Keratinocyte (primary cell): ENCODE measurements around the gene STRA6. TPM values are rescaled to one million over a fixed set of nuclear protein-coding genes. Genes with fewer than 3 reads are reported as not detected.

Source experiments
- DNase-seq: peaks from one replicate; pipeline ENCODE4 v3.0.0-alpha.2; 2011; ENCODE audit warnings: low read depth, missing footprints, low spot score
- FAIRE-seq: peaks from 2 replicates; lab custom pipeline; 2011; peaks lifted over from hg19 to GRCh38; lab: Jason Lieb, UNC
- H2AFZ ChIP-seq: 2 replicates; pipeline ENCODE4 v1.6.0; 2012; ENCODE audit warnings: low read length, control low read depth, inconsistent platforms; ENCODE audit not compliant: control insufficient read depth
- H3K27ac ChIP-seq: 2 replicates; pipeline ENCODE4 v1.5.1; 2011; ENCODE audit warnings: low read length; ENCODE audit not compliant: control insufficient read depth, insufficient read depth
- H3K27me3 ChIP-seq: 3 replicates; pipeline ENCODE4 v1.6.0; 2011; ENCODE audit warnings: low read length; ENCODE audit not compliant: control insufficient read depth, insufficient read depth; ENCODE audit errors: extremely low read depth
- H3K36me3 ChIP-seq, 2 experiments: 2 replicates in 1 of 2; 3 replicates in 1 of 2; pipeline ENCODE4 v1.5.1; 2011; ENCODE audit warnings: low read length in 2 of 2, mild to moderate bottlenecking in 1 of 2; ENCODE audit not compliant: control insufficient read depth in 2 of 2, insufficient read depth in 2 of 2; ENCODE audit errors: extremely low read depth in 1 of 2
- H3K4me1 ChIP-seq: 3 replicates; pipeline ENCODE4 v1.5.1; 2011; ENCODE audit warnings: low read length; ENCODE audit not compliant: control insufficient read depth, insufficient read depth; ENCODE audit errors: extremely low read depth
- H3K4me2 ChIP-seq: 3 replicates; pipeline ENCODE4 v1.6.0; 2011; ENCODE audit warnings: low read depth, low read length; ENCODE audit not compliant: control insufficient read depth, insufficient read depth; ENCODE audit errors: extremely low read depth
- H3K4me3 ChIP-seq, 3 experiments: fragments of 200-600 bp in 1 of 3; sonication (generic) in 1 of 3; 2 replicates in 2 of 3; 3 replicates in 1 of 3; pipeline ENCODE4 v1.5.1; 2011 to 2016; ENCODE audit warnings: low read length in 3 of 3, mild to moderate bottlenecking in 3 of 3, control low read depth in 2 of 3, inconsistent platforms in 1 of 3, low read depth in 1 of 3, mixed read lengths in 1 of 3, mixed run types in 1 of 3, moderate library complexity in 1 of 3; ENCODE audit not compliant: control insufficient read depth in 2 of 3, insufficient read depth in 2 of 3; ENCODE audit errors: extremely low read depth in 1 of 3
- H3K79me2 ChIP-seq: 2 replicates; pipeline ENCODE4 v1.6.0; 2012; ENCODE audit warnings: low read length; ENCODE audit not compliant: control insufficient read depth, insufficient read depth
- H3K9ac ChIP-seq: 3 replicates; pipeline ENCODE4 v1.6.0; 2011; ENCODE audit warnings: low read length; ENCODE audit not compliant: control insufficient read depth, insufficient read depth; ENCODE audit errors: extremely low read depth
- H3K9me1 ChIP-seq: 3 replicates; pipeline ENCODE4 v1.6.0; 2011; ENCODE audit warnings: low read length; ENCODE audit not compliant: control insufficient read depth, insufficient read depth; ENCODE audit errors: extremely low read depth
- H3K9me3 ChIP-seq: 2 replicates; pipeline ENCODE4 v1.5.1; 2012; ENCODE audit warnings: low read depth, low read length; ENCODE audit not compliant: control insufficient read depth
- H4K20me1 ChIP-seq: 3 replicates; pipeline ENCODE4 v1.6.0; 2011; ENCODE audit warnings: low read length; ENCODE audit not compliant: control insufficient read depth, insufficient read depth; ENCODE audit errors: extremely low read depth
- EZH2 ChIP-seq: IDR thresholded peaks from one replicate; pipeline ENCODE4 v1.6.1; 2012; ENCODE audit warnings: inconsistent platforms, mild to moderate bottlenecking, low read length, moderate library complexity
- dilution Hi-C: fragments of 300-500 bp; cut with MboI; formaldehyde crosslinking; loops from one replicate; pipeline ENCODE4 v1.7.0; 2020; ENCODE audit warnings: low sequenced_read_pairs; ENCODE audit not compliant: extremely low pct_ligation_motif_present
- polyA plus RNA-seq, 5 experiments: library from polyadenylated mRNA; depleted of rRNA in 3 of 5; stranded (reverse) in 3 of 5; stranded (forward) in 1 of 5; unstranded in 1 of 5; fragments of >200 nt; gene quantifications; 1 replicate in 1 of 5; 2 replicates in 3 of 5; 3 replicates in 1 of 5; pipeline versions ENCODE4 v1.2.1 to v1.2.3, GENCODE V29; 2011 to 2012; ENCODE audit warnings: missing spikeins in 2 of 5, low read depth in 1 of 5, low replicate concordance in 1 of 5
- TF ChIP-seq, protein P1 (sequence below), 3 experiments: IDR thresholded peaks in 1 of 3; conservative IDR thresholded peaks in 1 of 3; optimal IDR thresholded peaks in 1 of 3; 2 replicates in 2 of 3; 3 replicates in 1 of 3; pipeline versions ENCODE3 to v1.5.1; 2011; ENCODE audit warnings: low read length in 3 of 3, mild to moderate bottlenecking in 3 of 3, moderate library complexity in 2 of 3, control low read depth in 1 of 3, inconsistent platforms in 1 of 3; ENCODE audit not compliant: insufficient read depth in 2 of 3; ENCODE audit errors: extremely low read depth in 1 of 3

The STRA6 gene
- polyA plus RNA-seq, 1 donor (not counting 4 experiments of a cell fraction or from before 2014, with no cell fraction given), result not detected

DNA sequence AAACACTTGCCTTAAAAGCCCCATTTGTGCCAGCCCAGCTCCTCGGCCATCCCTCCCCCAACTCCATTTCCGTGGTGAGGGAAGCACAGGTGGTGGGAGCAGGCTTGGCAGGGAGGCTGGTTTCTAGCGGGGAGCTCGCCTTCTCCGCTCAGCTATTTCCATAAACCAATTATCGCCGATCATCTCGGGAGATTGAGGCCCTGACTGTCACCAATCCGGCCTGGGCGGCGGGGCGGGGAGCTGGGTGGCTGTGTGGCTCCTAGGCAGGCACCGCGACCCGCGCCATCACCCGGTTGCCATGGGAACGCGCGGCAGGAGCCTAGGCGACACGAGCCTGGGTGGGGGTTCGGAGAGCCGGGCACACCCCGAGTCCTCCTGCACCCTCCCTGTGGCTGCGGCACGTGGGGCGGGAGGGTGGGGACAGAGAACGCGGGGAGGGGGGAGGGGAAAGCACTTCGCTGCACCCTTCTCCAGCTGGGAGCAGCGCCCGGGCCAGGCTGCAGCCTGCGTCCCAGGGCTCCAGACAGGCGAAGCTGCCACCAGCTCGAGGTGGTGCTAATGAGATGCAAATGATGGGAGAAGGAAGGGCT, 42.9 kb upstream of the STRA6 start:
- Histone ChIP-seq H3K79me2 (no peaks in the 10 kb centered on the region), H3K4me1 (peaks cover 6% of the 10 kb centered on the region), H3K4me2 (no peak overlapping the region), H4K20me1 (no peaks in the 10 kb centered on the region), H2AFZ (no peak overlapping the region), H3K9me3 (no peaks in the 10 kb centered on the region), H3K27ac (no peak overlapping the region), H3K4me3 (no peak overlapping the region), H3K27me3 (peaks cover 22% of the 10 kb centered on the region), H3K9me1 (no peaks in the 10 kb centered on the region), H3K9ac (no peak overlapping the region), H3K36me3 (no peaks in the 10 kb centered on the region)
- FAIRE-seq, result no peak
- dilution Hi-C loops, result no loop called here
- no peak for DNase-seq
- no peak for TF ChIP-seq EZH2
- TF ChIP-seq, protein P1, sequence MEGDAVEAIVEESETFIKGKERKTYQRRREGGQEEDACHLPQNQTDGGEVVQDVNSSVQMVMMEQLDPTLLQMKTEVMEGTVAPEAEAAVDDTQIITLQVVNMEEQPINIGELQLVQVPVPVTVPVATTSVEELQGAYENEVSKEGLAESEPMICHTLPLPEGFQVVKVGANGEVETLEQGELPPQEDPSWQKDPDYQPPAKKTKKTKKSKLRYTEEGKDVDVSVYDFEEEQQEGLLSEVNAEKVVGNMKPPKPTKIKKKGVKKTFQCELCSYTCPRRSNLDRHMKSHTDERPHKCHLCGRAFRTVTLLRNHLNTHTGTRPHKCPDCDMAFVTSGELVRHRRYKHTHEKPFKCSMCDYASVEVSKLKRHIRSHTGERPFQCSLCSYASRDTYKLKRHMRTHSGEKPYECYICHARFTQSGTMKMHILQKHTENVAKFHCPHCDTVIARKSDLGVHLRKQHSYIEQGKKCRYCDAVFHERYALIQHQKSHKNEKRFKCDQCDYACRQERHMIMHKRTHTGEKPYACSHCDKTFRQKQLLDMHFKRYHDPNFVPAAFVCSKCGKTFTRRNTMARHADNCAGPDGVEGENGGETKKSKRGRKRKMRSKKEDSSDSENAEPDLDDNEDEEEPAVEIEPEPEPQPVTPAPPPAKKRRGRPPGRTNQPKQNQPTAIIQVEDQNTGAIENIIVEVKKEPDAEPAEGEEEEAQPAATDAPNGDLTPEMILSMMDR (optimal IDR thresholded peaks at IDR 0.05 in 1 of 3, IDR thresholded peaks at IDR 0.05 in 1 of 3, conservative IDR thresholded peaks at IDR 0.05 in 1 of 3; ENCODE audit: extremely low read depth in 1 of 3, insufficient read depth in 2 of 3, low read length in 3 of 3), result no peak

GRCh38 chr15:74244822-74245341, 42.3 kb upstream of the STRA6 start:
- DNase-seq, result no peak

More at GRCh38 chr15:74244822-74245341, 42.3 kb upstream of the STRA6 start:
- Histone ChIP-seq H3K27ac (no peak overlapping the region), H3K4me3 (no peak overlapping the region), H3K27me3 (peaks cover 18% of the 10 kb centered on the region), H3K9ac (no peak overlapping the region), H4K20me1 (no peaks in the 10 kb centered on the region), H3K4me2 (no peak overlapping the region), H3K36me3 (no peaks in the 10 kb centered on the region), H2AFZ (no peak overlapping the region), H3K9me1 (no peaks in the 10 kb centered on the region), H3K9me3 (no peaks in the 10 kb centered on the region), H3K4me1 (peaks cover 11% of the 10 kb centered on the region), H3K79me2 (no peaks in the 10 kb centered on the region)
- FAIRE-seq, result no peak
- TF ChIP-seq, protein P1 (optimal IDR thresholded peaks at IDR 0.05 in 1 of 3, IDR thresholded peaks at IDR 0.05 in 1 of 3, conservative IDR thresholded peaks at IDR 0.05 in 1 of 3; ENCODE audit: extremely low read depth in 1 of 3, insufficient read depth in 2 of 3, low read length in 3 of 3), result no peak
- TF ChIP-seq EZH2, result no peak
- dilution Hi-C loops, result no loop called here
